ENCODE data around the gene KCNN3.

Gene KCNN3

DNA sequence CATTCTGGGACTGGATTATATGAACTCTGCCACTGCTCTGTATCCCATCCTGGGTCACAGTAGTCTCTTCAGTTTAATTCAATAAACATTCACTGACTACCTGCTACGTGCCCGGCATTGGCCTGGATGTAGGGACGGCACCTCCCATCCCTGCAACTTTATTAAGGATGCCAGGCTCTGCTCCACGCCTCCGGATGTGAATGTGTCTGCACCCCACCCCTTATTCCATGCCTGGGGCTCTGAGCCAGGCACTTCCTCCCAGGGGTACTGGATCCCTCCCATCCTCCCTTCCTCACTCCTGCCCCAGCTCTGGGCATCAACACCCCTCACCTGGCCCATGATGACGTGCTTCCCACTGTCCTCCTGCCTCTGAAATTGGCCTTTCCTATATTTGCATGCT is 53.7 kb downstream of the KCNN3 start:
- DNase-seq (ENCODE audit: low spot score) = peak; percentile 26

GRCh38 chr1:154813846-154814505 is 56.1 kb downstream of the KCNN3 start:
- no peak for DNase-seq (ENCODE audit: low spot score)

- DNase-seq (ENCODE audit: low spot score) = no peak
These were observed 56.7 kb downstream of the KCNN3 start for GRCh38 chr1:154813300-154813816.

DNA sequence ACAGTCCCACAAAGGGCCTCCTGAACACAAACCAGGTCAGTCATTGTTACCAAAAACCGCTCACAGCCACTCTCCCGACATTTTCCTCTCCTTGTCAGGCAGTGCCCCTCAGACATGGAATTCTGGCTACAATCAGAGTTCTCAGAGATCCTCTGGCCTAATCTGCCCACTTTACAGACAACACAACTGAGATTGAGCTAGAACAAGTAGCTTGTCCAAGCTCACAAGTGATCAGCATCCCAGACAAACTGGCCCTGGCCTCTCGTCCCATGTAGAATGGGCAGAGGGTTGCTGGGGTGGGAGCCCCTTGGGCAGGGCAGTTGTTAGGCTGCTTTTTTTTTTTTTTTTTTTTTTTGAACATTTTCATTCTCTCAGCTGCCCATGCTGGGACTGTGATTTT is 57.2 kb downstream of the KCNN3 start:
- DNase-seq (ENCODE audit: low spot score) = no peak

- DNase-seq (ENCODE audit: low spot score) = no peak
These were observed 59.5 kb downstream of the KCNN3 start for GRCh38 chr1:154810571-154810970.

DNA sequence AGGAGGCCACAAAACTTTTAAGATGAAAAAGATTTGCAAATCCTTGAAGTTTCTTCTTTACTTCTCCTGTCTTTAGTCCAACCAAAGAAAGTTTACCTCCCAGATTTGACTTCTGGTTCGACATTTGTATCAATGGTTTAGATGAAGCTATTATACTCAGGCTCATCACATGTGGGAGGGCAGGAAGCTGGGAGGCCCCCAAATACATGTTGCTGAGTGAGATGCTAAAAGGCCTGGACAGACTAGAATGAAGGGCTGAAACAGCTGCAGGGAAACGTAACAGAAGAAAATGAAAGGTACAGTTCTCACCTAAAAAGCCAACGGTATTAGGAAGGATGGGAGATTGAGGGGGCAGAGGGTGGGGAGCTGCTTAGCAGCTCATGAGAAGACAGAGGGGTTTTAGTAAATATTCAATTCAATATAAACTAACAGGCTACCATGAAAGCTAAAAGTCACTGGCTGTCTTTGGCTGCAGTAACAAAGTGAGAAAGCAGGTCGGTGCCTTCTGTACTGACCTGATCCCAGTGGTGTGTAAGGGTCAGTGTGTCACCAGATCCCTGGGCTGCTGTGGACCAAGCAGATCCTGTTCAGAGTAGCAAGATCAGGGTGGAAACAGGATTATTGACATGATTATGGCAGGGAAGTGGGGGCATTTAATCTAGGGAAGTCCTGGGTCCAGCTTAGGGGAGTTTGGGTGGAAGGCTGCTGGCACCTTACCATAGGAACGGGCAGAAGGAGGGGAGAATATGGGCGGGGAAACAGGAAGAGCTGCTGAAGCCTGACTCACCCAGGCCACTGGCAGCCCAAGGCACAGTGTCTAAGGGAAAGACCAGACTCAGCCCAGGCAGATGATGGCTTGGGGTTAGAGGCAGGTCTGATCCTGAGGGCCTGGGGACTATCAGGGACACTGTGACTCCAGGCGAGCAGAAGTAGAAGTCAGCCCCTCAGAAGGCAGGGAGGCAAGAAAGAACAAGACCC is 60.4 kb downstream of the KCNN3 start:
- no peak for DNase-seq (ENCODE audit: low spot score)

DNA sequence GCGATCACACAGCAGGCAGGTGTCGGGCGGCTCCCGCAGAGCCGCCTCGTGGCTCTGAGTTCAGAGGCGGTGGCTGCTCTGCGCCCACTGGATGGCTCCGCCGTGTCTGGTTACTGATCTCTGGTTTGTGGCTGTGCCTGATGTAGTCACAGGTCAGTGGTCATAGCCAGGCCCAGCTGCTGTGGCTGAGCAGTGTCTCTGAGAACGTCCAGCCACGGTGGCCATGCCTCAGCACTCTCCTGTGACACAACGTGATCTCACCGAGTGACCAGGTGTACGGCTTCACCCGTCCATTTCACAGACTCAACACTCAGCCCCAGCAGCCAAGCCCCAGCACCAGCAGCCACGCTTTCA is 61.2 kb downstream of the KCNN3 start:
- no peak for DNase-seq (ENCODE audit: low spot score)

DNA sequence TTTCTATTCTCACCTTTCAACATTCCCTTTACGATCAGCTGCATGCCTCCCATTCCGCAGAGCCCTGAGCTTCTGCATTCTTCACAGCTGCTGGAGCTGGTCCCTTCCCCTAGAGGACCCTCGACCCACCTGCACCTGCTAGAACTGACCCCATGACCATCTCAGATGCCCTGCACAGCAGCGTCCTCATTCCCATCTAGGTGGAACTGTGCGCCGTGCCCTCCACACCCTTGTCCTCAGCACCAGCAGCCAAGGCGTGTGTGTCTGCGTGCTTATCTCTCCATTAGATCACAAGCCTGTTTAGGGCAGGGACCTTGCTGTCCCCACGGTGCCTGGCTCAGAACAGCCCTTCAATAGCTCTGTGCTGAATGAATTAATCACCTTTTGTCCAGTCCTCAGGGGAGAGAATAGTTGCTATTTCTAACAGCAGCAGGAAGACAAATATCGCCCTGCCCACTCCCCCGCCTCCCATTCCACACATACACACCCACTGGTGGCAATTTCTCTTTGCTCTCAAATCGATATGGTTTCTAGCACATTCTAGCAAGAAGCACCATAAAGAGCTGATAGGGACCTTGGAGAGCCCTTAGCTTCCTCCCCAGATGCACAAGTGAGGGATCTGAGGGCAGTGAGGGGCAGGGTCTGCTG is 61.7 kb downstream of the KCNN3 start:
- DNase-seq (ENCODE audit: low spot score) = no peak

- DNase-seq (ENCODE audit: low spot score) = peak; percentile 53
These were observed 63.0 kb downstream of the KCNN3 start for GRCh38 chr1:154807048-154807591.

DNA sequence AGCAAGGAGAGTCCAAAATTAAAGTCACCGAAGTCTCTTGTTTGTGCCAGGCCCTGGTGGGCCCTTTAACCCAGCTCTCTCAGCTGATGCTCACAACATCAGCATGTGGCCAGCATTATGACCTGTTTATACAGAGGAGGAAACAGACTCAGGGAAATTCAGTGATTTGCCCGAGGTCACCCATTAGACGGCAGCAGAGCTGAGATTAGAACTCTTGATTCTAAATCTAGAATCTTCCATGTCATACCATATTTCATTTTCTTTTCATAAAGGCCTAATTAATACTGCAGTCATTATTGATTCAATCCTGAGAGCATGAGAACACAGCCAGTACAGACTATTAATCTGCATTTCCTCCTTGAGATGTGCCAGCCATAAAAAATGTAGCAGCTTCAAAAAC is 63.7 kb downstream of the KCNN3 start:
- no peak for DNase-seq (ENCODE audit: low spot score)

DNA sequence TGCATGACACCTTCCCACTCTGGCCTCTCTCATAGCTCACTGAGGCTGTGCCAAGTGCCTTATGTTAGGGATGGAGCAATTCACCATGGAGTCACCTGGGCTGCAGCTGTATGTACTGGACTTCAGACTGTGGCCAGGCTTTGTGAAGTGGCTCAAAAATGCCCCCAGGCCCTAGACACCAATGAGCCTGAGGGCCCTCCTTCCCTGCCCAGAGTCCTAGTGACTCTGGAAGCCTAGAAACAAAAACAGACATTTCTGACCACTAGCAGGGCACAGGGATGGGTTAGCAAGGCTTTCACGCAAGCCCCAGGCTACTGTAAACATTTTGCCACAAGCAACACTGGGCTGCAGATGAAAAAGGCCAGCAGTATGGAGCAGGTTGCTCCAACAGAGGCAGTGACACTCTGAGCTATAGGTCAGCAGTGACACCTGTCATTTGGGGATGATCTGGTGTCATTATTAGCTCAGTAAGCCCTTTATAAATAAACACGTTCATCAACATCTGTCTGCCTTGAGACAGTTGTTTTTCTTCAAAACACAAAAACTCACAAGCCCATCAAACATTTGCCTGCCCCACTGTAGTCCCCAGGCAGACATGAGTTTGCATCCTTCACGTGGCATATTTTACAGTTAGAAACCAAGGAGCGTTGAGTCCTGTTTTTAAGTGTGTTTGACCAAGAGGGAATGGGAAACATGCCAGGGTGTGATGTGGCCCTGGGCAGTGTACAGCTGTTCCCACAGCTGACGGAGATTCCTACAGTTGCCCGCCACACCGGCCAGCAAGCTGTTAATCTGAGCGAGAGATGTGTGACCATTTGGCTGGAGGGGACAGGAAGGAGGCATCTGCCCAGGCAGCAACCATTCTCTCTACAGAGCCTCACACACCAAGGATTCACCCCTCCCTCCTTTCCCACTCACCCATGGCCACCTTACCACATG is 66.8 kb downstream of the KCNN3 start:
- no peak for DNase-seq (ENCODE audit: low spot score)

DNA sequence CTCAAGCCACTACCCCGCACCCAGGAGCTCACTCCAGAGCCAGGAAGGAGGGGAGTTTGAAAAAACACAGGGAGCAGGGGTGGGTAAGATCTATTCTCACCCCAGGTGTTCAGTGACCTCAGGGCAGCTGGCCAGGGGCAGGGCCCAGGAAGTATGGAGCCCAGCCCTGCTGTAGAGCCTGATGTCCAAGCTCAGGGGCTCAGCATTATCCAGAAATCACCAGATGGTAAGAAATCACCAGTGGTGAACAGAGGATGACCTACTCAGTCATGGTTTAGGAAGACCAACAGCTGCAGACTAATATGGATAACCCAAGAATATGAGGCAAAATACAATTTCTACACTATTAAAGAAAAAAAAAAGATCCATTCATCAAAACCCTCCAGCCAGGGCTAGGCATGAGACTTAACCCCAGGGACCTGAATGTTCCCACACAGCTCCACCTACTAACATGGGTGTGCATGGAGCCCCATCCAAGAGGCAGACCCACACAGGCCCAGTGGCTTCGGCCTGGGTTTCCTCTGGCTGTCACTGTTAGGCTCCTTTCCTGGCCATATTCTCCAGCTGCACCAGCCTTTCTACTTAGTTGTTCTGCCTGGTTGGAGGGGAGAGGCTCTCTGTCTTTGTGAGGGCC is 67.6 kb downstream of the KCNN3 start:
- DNase-seq (ENCODE audit: low spot score) = no peak

- DNase-seq (ENCODE audit: low spot score) = no peak
These were observed 68.7 kb downstream of the KCNN3 start for GRCh38 chr1:154801234-154802011.

- DNase-seq (ENCODE audit: low spot score) = no peak
These were observed 70.9 kb downstream of the KCNN3 start for GRCh38 chr1:154799188-154799587.

DNA sequence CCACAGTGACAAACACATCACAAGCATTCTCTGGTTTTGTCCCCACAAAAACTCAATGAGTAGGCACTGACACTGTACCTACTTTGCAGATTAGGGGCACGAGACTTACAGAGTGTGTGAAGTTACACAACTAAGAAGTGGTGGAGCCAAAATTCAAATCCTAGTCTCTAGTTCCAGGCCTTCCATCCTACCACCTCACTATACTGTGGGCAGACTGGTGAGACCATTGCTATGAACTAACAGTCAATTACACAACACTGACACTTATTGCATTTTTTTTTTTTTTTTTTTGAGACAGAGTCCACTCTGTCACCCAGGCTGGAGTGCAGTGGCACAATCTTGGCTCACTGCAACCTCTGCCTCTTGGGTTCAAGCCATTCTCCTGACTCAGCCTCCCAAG is 71.4 kb downstream of the KCNN3 start:
- no peak for DNase-seq (ENCODE audit: low spot score)

DNA sequence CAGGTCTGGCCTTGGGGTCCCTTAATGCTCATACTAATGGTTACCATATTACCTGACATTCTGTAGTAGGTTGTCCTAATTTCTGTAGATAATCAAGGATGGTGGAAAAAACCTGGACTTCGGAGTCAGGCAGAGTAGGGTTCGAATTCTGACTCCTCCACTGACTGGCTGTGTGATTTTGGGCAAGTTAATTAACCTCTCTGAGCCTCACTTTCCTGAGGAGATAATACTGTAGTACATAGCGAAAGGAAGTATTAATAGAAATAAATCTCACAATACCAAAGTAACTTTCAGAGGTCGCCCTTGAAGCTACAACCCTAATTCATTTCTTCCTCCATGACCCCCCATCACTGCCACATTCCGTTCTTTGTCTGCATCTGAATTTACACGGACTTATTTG is 72.9 kb downstream of the KCNN3 start:
- no peak for DNase-seq (ENCODE audit: low spot score)

DNA sequence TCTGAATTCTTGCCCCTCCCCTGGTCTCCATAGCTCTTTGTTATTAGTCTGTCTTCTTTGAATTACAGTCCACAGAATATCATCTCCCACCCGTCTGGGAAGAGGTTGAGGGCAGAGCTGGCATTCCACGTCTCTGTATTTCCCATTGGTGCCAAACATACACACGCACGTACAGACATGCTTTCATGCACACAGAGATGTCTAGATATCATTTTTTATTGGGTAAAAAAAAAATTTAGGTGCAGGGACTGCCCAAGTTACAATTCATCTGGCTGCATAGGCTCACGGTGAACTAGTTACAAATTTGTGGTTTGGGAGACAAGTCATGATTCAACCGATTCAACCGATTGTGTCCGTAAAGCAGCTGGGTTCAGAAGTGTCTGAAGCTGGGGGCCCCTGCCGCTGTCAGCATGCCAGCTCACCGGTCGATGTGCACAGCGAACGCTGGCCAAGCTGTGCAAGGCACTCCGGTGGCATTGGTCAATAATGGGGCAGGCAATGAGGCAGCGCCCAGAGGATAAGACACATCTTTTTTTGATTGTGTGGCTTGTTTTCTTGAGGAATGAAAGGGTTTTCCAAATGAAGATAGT is 73.7 kb downstream of the KCNN3 start:
- no peak for DNase-seq (ENCODE audit: low spot score)

DNA sequence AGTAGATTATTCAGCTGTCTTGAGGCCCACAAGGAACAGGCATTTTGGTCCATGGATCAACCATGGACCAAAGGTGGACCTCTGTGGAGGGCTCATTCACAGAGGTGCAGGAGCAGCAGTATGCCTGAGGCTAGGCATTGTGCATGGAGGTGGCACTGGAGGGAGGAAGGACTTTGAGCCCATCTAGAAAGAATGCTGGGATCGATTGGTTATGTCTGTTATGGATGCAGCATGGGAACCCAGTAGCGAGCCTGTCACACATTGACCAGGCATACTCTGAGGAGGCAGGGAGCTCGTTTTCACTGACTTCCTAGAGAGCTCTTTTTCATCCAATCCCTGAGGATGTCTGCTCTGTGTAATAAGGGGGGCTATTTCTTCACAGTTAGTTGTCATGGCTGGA is 75.5 kb downstream of the KCNN3 start:
- no peak for DNase-seq (ENCODE audit: low spot score)

- no peak for DNase-seq (ENCODE audit: low spot score)
These were observed 76.4 kb downstream of the KCNN3 start for GRCh38 chr1:154793685-154794084.

DNA sequence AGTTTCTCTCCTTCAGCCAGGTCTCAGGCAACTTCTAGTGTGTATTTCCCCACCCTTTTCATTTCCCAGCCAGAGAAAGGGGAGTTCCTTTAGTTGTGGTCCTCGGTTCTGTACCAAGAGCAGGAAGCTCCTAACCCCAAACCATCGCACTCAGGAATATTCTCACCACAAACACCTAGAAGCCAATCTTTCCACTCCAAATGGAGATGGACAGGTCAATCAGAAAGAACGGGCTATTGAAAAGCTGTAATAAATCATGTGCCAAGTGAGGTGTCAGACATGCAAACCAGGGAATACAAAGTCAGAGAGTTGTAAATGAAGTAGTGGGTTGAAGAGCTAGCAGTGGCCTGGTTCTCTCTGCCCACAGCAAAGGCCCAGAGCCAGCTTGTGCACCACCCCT is 77.2 kb downstream of the KCNN3 start:
- no peak for DNase-seq (ENCODE audit: low spot score)
